GM19099 (cell line): Measurements from ENCODE around the gene SYNPO2.

ENCODE experiments used
- POLR2A ChIP-seq: IDR thresholded peaks from 3 replicates; pipeline ENCODE4 v1.6.1; 2011; ENCODE audit warnings: low read depth; ENCODE audit not compliant: insufficient read length; ENCODE audit errors: extremely low read depth

SYNPO2 gene

DNA sequence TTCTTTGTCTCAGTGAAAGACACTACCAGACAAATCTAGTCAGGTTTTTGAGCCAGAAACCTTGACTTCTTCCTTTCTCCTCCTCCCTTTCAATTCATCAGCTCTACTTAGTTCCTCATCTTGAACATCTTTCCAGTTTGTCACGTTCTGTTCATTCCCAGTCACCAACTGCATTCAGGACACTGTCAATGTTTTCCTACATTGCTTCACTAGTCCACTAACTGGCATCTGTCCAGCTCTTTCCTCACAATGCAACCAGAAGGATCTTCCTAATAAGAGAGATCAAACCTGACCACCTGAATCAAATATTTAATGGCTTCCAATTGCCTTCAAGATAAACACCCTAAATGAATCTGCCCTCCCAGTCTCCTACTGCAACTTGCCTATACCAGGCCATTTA, 52.5 kb downstream of the SYNPO2 start:
- TF ChIP-seq POLR2A, result no peak

DNA sequence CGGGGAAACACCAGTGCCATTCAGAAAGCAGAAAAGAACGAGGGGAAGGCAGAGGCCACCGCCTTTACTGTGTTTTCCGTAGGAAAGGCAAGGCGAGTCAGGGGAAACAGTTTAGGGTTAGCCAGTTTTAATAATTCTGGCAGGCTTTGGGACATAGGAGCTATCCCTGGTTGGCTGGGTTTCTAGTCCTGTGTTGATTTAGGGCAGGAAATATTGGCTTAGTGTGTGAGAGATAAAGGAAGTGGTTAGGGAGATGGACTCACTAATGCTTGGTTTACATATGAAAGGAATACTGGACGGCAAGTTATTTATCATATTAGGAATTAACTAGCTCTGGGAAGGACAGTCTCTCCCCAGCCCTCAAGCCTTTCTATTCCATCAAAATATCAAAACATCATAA, 53.1 kb downstream of the SYNPO2 start:
- no peak for TF ChIP-seq POLR2A

DNA sequence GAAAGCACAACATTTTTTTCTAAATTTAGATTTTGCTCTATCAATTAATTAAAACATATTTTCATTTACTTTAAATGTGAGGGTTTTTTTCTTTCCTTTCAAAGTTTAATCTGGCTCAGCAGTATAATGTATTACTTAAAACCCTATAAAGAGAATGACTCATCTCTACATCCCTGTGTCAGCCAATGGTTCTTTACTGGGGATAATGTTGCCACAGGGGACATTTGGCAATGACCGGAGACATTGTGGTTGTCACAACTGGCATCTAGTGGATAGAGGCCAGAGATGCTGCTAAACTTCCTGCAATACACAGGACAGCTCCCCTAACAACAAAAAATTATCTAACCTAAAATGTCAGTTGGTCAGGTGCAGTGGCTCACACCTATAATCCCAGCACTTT, 53.8 kb downstream of the SYNPO2 start:
- no peak for TF ChIP-seq POLR2A

GRCh38 chr4:118947095-118947494, 58.4 kb downstream of the SYNPO2 start:
- no peak for TF ChIP-seq POLR2A

GRCh38 chr4:118948545-118949144, 60.0 kb downstream of the SYNPO2 start:
- TF ChIP-seq POLR2A, result no peak

DNA sequence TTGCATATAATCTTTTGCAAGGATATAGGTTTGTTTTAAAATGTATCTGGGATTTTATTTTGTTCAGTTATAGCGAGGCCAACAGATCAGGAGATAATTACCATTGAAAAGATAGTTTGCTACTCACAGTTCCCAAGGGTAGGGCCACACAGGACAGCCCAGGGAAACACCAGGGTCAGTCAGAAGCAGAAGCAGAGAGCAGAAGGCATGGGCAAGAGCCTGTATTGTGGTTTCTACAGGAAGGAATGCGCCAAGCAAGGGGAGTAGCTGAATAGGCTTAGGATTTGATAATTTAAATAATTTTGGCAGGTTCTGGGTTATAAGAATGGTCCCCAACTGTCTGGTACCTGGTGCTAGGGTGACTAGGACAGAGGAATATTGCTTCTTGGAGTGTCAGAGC, 61.6 kb downstream of the SYNPO2 start:
- no peak for TF ChIP-seq POLR2A

GRCh38 chr4:118950929-118951570, 62.4 kb downstream of the SYNPO2 start:
- no peak for TF ChIP-seq POLR2A

DNA sequence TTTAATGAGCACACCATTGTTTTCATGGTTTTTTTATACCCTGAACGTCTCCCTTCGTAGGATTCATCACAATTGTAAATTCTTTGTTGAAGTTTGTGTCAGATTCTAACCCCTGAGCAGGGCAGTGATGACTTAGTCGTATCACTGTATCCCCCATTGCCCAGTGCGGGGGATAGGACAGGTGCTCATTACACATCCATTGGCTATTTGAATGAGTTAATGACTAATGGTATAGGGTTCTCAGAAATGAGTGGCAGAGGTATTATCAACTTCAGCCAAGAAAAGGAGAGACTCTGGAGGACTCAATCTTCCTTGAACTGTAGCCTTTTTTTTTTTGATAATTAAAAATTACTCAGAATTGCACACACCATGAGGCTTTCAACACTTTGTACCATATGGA, 64.6 kb downstream of the SYNPO2 start:
- TF ChIP-seq POLR2A, result no peak

- TF ChIP-seq POLR2A, result no peak
These were observed 65.6 kb downstream of the SYNPO2 start for GRCh38 chr4:118954246-118954645.

DNA sequence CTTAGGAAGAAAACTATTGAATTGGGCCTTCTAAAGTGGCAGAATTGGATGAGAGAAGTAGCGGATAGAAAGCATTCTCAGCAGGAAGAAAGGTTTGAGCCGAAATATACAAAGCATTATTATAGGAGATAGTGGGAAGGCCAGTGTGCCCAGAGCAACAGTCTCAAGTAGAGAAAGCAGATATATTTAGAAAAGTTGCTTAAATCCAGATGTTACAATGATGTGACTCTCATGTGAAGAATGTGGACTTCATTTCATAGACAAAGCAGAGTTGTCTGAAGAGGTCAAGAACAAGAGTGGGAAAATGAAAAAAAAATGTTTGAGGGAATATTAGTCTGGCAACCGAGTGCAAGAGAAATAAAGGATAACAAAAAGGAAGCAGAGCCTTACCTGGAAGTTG, 66.9 kb downstream of the SYNPO2 start:
- TF ChIP-seq POLR2A, result no peak

DNA sequence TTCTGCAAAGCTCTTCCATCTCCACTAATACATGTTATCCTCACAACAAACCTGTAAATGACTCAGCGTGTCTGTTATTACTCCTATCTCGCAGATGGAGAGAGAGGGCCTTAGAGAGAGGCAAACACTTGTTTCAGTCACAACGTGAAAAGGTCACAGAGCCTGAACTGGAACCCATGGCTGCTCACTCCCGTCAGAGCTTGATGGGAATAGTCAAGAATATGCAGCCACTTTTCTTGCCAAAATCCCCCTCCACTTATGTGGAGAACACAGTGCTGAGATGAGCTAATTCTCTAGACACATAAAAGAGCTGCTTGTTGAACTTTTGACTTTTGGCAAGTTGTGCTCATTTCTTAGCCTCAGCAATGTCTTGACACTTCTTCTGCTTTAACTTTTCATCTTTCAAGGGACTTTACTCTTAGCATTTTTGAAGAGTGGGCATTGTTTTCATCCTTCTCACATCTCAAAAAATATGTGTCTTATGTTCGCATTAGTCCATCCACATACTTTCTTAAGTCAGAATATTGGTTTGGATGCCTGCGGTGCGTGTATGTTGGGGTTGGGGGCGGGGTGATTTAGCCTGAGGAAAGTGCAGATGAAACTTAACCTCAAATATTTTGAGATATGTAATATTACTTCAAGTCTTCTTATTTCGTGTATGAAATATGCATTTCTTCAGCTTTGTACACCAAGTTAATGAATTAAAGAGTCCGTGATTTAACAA, 69.2 kb downstream of the SYNPO2 start:
- no peak for TF ChIP-seq POLR2A

- TF ChIP-seq POLR2A, result no peak
These were observed 73.9 kb downstream of the SYNPO2 start for GRCh38 chr4:118962540-118962939.

- TF ChIP-seq POLR2A, result no peak
These were observed 76.3 kb downstream of the SYNPO2 start for GRCh38 chr4:118964891-118965411.

DNA sequence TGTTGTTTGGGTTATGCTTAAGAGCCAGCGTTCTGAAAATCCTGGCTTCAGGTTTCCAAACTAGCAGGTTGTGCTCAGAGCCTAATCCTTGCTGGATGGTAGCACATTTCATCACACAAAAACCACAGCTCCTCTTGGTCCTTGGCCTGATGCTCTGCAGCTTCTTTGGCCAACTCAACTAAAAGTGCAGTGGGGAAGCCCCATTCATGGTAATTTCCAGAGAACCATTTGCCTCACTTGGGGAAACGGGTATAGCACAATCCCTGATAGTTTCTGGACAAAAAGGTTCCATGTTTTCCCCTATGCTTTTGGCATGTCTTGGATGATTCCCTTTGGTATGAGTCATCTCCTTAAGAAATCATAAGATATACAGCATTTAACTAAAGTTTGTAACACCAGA, 78.7 kb downstream of the SYNPO2 start:
- no peak for TF ChIP-seq POLR2A

GRCh38 chr4:118968005-118968404, 79.4 kb downstream of the SYNPO2 start:
- TF ChIP-seq POLR2A, result peak; percentile 25

DNA sequence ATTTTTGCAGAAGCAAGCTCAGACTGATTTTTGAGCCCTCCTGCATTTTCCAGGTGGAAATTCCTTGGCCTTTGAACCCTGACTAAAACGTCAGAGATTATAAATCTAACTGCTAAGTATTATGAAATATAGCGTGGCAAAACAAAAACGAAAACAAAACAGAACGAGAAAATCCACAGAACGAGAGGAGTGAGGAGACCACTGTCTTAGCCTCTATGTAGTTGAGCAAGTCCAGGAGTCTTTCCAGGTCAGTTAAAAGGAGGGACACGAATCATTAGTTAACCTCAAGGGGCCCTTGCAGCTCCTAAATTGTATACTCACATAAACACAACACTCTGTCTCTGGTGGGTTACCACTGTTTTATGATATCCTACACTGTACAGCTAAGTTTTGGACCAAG, 80.2 kb downstream of the SYNPO2 start:
- no peak for TF ChIP-seq POLR2A
